NCI-H1694 treated with DMSO at 0.1 percent for 48 hours (cell line): ENCODE results near the gene CLPTM1L.
"Not testable (repeated sequence)": the region's sequence is repeated elsewhere in the genome, so short reads cannot be mapped to it uniquely, and the experiment has no call there.

Source experiments
- DNase-seq: peaks from one replicate; lab custom pipeline; 2025; lab: John Stamatoyannopoulos, UW

The CLPTM1L gene

DNA sequence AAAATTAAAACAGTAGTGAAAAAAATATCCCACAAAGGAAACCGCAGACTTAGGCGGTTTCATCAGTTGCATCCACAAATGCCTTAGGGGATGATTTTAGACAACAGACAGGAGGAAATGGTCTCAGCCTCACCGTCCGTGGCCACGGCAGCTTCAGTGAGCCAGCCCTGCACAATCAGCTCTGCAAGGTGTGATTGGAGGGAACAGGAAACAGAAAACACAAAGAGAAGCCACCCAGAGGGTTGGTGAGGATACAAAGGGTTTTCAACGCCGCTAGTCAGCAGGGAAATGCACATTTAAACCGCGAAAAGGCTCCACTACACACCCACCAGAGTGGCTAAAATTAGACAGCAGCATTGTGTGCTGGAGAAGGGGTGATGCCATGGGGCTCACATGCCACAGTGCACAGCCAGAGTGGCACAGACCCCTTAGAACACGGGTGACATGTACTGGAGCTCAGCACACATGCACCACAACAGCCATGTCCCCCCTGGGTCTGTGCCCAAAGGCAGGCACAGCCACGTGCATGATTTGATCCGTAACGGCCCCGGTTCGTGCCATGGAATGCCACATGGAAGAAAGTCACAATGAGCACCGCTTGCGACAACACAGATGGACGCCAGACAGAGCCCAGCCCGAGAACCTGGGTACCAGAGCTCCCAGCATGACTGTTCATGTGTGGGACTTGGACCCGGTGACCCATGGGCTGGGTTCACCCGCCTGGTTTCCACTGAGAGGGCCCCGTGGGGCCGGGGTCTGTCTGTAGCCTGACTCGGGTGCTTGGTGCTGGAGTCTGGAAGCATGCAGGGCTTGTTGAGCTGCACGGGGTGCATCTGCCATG, 31.7 kb downstream of the CLPTM1L start:
- no peak for DNase-seq

DNA sequence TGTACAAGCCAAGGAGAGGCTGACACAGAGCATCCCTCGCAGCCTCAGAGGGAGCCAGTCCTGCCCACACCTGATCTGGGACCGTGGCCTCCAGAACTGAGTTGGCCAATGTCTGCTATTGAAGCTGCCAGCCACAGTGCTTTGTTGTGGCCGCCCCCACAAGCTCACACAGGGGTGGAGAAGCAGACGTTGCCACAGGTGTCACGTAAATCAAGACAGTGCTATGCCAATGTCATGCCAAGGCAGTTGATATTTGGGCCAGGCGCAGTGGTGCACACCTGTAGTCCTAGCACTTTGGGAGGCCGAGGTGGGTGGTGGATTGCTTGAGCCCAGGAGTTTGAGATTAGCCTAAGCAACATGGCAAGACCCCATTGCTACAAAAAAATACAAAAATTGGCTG, 32.7 kb downstream of the CLPTM1L start:
- no peak for DNase-seq

DNA sequence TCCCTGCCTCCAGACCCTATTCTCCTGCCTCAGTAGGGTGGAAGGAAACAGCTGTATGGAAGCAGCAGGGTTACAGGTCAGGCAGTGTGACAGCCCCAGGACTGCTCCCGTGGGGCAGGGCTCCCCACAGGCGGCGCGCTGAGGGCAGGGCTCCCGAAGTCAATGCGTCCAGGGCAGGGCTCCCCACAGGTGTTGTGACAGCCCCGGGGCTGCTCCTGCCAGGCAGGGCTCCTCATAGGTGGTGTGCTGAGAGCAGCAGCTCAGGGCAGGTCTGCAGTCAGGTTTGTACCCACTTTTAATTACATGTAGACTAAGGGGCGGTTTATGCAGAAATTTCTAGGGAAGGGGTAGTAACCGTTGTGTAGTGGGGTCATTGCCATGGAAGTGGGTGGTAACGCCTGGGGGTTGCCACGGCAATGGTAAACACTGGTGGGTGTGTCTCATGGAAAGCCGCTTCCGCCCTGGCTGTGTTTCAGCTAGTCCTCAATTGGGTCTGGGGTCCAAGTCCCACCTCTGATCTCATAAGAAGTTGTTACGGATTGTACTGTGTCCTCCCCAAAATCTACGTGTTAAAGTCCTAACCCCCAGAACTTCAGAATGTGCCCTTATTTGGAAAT, 33.4 kb downstream of the CLPTM1L start:
- DNase-seq = no peak

GRCh38 chr5:1310118-1310517, 34.8 kb downstream of the CLPTM1L start:
- no peak for DNase-seq

GRCh38 chr5:1304033-1304432, 40.9 kb downstream of the CLPTM1L start:
- no peak for DNase-seq

- no peak for DNase-seq
Measured at GRCh38 chr5:1302258-1302657, 42.6 kb downstream of the CLPTM1L start.

DNA sequence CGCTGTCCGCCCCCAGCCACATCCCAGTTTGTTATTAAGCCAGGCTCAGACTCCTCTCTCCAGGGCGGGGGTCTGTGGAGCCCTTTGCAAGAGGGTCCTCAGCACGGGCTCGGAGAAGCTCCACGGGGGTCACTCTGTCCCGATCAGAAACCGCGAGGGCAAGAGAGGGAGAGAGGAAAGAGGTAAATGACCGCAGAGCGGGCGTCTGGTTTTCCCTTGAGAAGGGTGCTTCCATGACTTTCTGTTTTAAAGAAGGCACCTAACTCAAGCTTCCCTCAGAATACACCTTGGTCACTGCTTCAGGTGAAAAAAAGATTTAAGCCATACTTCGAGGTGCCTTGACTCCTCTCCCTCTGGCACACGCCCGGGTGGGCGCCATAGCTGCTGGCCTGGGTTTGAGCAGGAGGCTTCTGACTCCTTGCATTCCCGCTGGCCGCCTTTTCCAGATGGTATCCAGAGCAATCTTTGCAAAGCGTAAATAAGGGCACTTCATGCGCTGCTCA, 44.3 kb downstream of the CLPTM1L start:
- DNase-seq = no peak

- no peak for DNase-seq
Measured at GRCh38 chr5:1299961-1300360, 44.9 kb downstream of the CLPTM1L start.

GRCh38 chr5:1299511-1299850, 45.4 kb downstream of the CLPTM1L start:
- DNase-seq = no peak

- no peak for DNase-seq
Measured at GRCh38 chr5:1298723-1299510, 46.0 kb downstream of the CLPTM1L start.

- no peak for DNase-seq
Measured at GRCh38 chr5:1298067-1298551, 46.8 kb downstream of the CLPTM1L start.

GRCh38 chr5:1297243-1297642, 47.7 kb downstream of the CLPTM1L start:
- peak; percentile 15 for DNase-seq

DNA sequence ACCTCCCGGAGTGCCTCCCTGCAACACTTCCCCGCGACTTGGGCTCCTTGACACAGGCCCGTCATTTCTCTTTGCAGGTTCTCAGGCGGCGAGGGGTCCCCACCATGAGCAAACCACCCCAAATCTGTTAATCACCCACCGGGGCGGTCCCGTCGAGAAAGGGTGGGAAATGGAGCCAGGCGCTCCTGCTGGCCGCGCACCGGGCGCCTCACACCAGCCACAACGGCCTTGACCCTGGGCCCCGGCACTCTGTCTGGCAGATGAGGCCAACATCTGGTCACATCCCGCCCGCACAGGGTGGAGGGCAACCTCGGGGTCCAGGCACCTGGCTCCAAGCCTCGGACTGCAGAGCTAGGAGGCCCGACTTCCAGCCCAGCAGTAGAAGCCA, 49.3 kb downstream of the CLPTM1L start:
- no peak for DNase-seq

DNA sequence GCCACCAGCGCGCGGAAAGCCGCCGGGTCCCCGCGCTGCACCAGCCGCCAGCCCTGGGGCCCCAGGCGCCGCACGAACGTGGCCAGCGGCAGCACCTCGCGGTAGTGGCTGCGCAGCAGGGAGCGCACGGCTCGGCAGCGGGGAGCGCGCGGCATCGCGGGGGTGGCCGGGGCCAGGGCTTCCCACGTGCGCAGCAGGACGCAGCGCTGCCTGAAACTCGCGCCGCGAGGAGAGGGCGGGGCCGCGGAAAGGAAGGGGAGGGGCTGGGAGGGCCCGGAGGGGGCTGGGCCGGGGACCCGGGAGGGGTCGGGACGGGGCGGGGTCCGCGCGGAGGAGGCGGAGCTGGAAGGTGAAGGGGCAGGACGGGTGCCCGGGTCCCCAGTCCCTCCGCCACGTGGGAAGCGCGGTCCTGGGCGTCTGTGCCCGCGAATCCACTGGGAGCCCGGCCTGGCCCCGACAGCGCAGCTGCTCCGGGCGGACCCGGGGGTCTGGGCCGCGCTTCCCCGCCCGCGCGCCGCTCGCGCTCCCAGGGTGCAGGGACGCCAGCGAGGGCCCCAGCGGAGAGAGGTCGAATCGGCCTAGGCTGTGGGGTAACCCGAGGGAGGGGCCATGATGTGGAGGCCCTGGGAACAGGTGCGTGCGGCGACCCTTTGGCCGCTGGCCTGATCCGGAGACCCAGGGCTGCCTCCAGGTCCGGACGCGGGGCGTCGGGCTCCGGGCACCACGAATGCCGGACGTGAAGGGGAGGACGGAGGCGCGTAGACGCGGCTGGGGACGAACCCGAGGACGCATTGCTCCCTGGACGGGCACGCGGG, 49.9 kb downstream of the CLPTM1L start, which contains the start of gene TERT:
Gene TERT, minus strand, starts transcription at position 234 of the 815 bp plus-strand sequence. Its CDS starts 79 bp downstream, at position 155.
- no peak for DNase-seq

- DNase-seq = no peak
Measured at GRCh38 chr5:1294206-1294834, 50.6 kb downstream of the CLPTM1L start.

GRCh38 chr5:1293416-1294205, 51.3 kb downstream of the CLPTM1L start:
- no peak for DNase-seq

- no peak for DNase-seq
Measured at GRCh38 chr5:1292846-1293415, 52.0 kb downstream of the CLPTM1L start.

DNA sequence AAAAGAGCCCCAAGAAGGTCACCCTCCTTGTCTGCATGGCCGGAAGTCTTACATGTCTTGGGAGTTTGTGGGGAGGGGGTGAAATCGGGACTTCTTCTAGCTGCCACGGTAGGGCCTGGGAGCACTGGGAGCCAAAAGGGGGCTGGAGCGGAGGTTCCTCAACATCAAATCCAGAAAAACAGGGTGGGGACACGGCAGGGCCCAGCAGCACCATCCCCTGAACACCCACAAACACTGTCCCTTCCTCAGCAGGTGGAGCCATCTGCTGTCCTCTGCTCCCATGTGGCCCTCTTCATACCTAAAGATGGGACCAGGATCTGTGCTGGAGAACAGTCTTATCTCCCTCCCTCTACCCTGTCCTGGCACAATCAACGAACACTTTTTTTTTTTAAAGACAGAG, 52.8 kb downstream of the CLPTM1L start:
- no peak for DNase-seq

DNA sequence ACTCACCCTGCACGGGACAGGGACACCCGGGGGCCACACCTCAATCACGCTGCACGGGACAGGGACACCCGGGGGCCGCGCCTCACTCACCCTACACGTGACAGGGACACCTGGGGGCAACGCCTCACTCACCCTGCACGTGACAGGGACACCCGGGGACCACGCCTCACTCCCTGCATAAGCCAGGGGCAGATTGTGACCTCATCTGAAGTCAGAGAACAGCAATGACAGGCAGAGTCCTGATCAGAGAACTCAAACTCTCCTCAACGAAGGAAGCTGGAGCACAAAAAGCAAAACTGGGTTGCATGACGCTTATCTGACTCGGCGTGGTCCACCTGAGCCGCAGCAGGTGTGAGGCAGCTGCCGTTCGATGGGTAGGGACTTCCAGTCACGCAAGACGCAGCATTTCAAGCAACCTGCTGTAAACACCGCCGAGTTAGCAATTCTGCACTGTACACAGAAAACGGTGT, 53.3 kb downstream of the CLPTM1L start:
- no peak for DNase-seq

- not testable (repeated sequence) for DNase-seq
Measured at GRCh38 chr5:1290956-1291355, 53.9 kb downstream of the CLPTM1L start.
